ENCODE results near the gene B4GALT7.
"Not testable (repeated sequence)": the region's sequence is repeated elsewhere in the genome, so short reads cannot be mapped to it uniquely, and the experiment has no call there.

Gene B4GALT7

DNA sequence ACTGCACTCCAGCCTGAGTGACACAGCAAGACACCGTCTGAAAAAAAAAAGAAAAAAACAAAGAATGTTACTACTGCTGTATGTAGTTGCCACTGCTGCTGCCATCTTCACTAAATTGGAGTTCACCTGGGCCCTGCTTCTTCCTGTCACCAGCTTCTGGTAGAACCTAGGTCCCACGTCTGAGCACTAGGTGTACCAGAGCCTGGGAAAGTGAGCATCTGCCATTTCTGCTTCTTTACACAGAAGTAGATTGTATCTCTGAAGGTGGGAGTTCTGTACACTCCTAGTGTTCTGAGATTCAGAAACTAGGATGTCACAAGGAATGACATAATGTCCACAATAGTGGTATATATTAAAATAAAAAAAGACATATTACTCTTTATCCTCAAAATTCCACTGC is 51.3 kb downstream of the B4GALT7 start:
- H3K9me3 ChIP-seq (ENCODE audit: insufficient read depth, low read depth, low read length); H3K4me1 ChIP-seq (ENCODE audit: insufficient read depth, low read length, poor library complexity, severe bottlenecking); H3K9ac ChIP-seq (ENCODE audit: low read depth, low read length, poor library complexity, severe bottlenecking); H3K79me2 ChIP-seq (ENCODE audit: insufficient read depth, low read length); H2AFZ ChIP-seq (ENCODE audit: low read length); H3K4me2 ChIP-seq (ENCODE audit: low read depth, low read length, poor library complexity, severe bottlenecking); H4K20me1 ChIP-seq (ENCODE audit: insufficient read depth, low read length, poor library complexity, severe bottlenecking); H3K36me3 ChIP-seq (ENCODE audit: insufficient read depth, low read length); H3F3A ChIP-seq (ENCODE audit: low read depth); H3K27me3 ChIP-seq (ENCODE audit: insufficient read depth, low read length, poor library complexity, severe bottlenecking); H3K9me2 ChIP-seq (replicated peaks; ENCODE audit: low read depth, low read length); H3K4me3 ChIP-seq (ENCODE audit: low read length, poor library complexity, severe bottlenecking): not testable (repeated sequence)

DNA sequence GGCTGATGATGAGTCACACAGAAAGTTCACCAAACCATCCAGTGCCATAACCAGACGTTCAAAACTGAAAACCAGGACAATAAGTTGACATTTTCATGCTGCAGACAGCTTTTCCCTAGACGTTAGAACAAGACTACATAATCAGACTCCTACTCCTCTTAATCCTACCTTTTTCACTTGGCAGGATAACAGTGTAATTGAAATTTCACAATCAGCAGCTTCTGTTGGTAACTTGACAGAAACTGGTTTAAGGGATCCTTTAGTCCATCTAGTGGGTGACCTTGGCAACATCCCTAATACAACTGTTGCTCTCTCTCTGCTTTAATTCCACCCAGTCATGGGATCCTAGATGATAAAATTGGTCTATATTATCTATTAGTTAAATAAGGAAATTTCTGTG is 57.9 kb downstream of the B4GALT7 start:
- not testable (repeated sequence) for H3K36me3 ChIP-seq (ENCODE audit: insufficient read depth, low read length); H3K79me2 ChIP-seq (ENCODE audit: insufficient read depth, low read length); H3K9me3 ChIP-seq (ENCODE audit: insufficient read depth, low read depth, low read length); H3K4me2 ChIP-seq (ENCODE audit: low read depth, low read length, poor library complexity, severe bottlenecking); H3K4me3 ChIP-seq (ENCODE audit: low read length, poor library complexity, severe bottlenecking); H3K9me2 ChIP-seq (replicated peaks; ENCODE audit: low read depth, low read length); H3K9ac ChIP-seq (ENCODE audit: low read depth, low read length, poor library complexity, severe bottlenecking); H4K20me1 ChIP-seq (ENCODE audit: insufficient read depth, low read length, poor library complexity, severe bottlenecking); H2AFZ ChIP-seq (ENCODE audit: low read length); H3F3A ChIP-seq (ENCODE audit: low read depth); H3K27me3 ChIP-seq (ENCODE audit: insufficient read depth, low read length, poor library complexity, severe bottlenecking); H3K4me1 ChIP-seq (ENCODE audit: insufficient read depth, low read length, poor library complexity, severe bottlenecking)

DNA sequence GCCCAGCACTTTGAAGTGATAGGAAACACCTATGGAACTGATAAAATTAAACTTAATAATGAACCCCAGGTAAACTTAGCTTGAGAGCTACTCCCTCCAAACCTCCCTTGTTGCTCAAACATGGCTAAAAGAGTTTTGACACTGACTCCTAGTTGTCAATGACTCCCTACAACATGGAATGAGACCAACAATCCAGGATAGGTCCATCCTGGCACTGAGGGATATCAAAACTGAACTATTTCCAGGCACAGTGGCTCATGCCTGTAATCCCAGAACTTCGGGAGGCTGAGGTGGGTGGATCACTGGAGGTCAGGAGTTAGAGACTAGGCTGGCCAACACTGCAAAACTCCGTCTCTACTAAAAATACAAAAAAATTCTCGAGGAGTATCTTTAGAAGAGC is 58.6 kb downstream of the B4GALT7 start:
- not testable (repeated sequence) for H4K20me1 ChIP-seq (ENCODE audit: insufficient read depth, low read length, poor library complexity, severe bottlenecking); H3K79me2 ChIP-seq (ENCODE audit: insufficient read depth, low read length)

More for the DNA sequence above, 58.6 kb downstream of the B4GALT7 start:
- H3K4me2 ChIP-seq (ENCODE audit: low read depth, low read length, poor library complexity, severe bottlenecking); H3K9me3 ChIP-seq (ENCODE audit: insufficient read depth, low read depth, low read length); H3K4me1 ChIP-seq (ENCODE audit: insufficient read depth, low read length, poor library complexity, severe bottlenecking); H3K4me3 ChIP-seq (ENCODE audit: low read length, poor library complexity, severe bottlenecking); H3K9me2 ChIP-seq (replicated peaks; ENCODE audit: low read depth, low read length); H3K9ac ChIP-seq (ENCODE audit: low read depth, low read length, poor library complexity, severe bottlenecking); H3K36me3 ChIP-seq (ENCODE audit: insufficient read depth, low read length); H3F3A ChIP-seq (ENCODE audit: low read depth); H3K27me3 ChIP-seq (ENCODE audit: insufficient read depth, low read length, poor library complexity, severe bottlenecking); H2AFZ ChIP-seq (ENCODE audit: low read length): not testable (repeated sequence)

Measured in Loucy (cell line).